B cell (primary cell): ENCODE measurements around the gene RNF166. TPM values are rescaled to one million over a fixed set of nuclear protein-coding genes. Genes with fewer than 3 reads are reported as not detected.
A peak's percentile ranks its signal among the peaks of the same experiment; 100 is the strongest.

ENCODE experiments used
- ATAC-seq: fragments of 200-7000 bp; cut with Tn5 transposase; one replicate; pipeline ENCODE4 v1.10.0; 2021; ENCODE audit warnings: low read depth, mild to moderate bottlenecking, moderate number of reproducible peaks, moderate library complexity
- CTCF ChIA-PET: fragments of 350-600 bp; sonication (Branson Sonifier 250); formaldehyde crosslinking; loops from one replicate; lab custom pipeline; 2021; ENCODE audit warnings: antibody characterized with exemption, inconsistent platforms; lab: Charles Lee
- POLR2A ChIA-PET: fragments of 350-600 bp; sonication (Branson Sonifier 250); formaldehyde crosslinking; loops from one replicate; lab custom pipeline; 2021; ENCODE audit warnings: antibody characterized with exemption; lab: Charles Lee
- DNase-seq: peaks from one replicate; pipeline ENCODE4 v3.0.0; 2013
- H2AFZ ChIP-seq: 2 replicates; pipeline ENCODE4 v1.6.1; 2012; ENCODE audit warnings: mild to moderate bottlenecking, low read depth, low read length; ENCODE audit not compliant: insufficient read depth, poor library complexity, severe bottlenecking
- H3K27ac ChIP-seq, 2 donors: 1 replicate in 1 of 2; 2 replicates in 1 of 2; pipeline ENCODE4 v1.5.1; 2012 to 2013; ENCODE audit warnings: low read length in 2 of 2, mild to moderate bottlenecking in 2 of 2, moderate library complexity in 1 of 2
- H3K27me3 ChIP-seq, 4 experiments: fragments of 200-600 bp in 1 of 4; sonication (generic) in 1 of 4; replicated peaks in 1 of 4; 1 replicate in 2 of 4; 2 replicates in 2 of 4; pipeline versions ENCODE4 v1.6.1 to v1.7.0; 2013 to 2016; ENCODE audit warnings: low read length in 3 of 4, mild to moderate bottlenecking in 2 of 4, mixed read lengths in 1 of 4, moderate library complexity in 1 of 4; ENCODE audit not compliant: insufficient read depth in 4 of 4, control insufficient read depth in 3 of 4; ENCODE audit errors: control extremely low read depth in 1 of 4
- H3K36me3 ChIP-seq, 2 experiments: replicated peaks in 1 of 2; 1 replicate in 1 of 2; 2 replicates in 1 of 2; pipeline versions ENCODE4 v1.6.1 to v1.7.1; 2013; ENCODE audit warnings: low read length in 1 of 2; ENCODE audit not compliant: insufficient read depth in 2 of 2, control insufficient read depth in 1 of 2; ENCODE audit errors: control extremely low read depth in 1 of 2, extremely low read depth in 1 of 2
- H3K4me1 ChIP-seq, 2 donors: fragments of 200-600 bp in 1 of 2; sonication (generic) in 1 of 2; 1 replicate in 1 of 2; 2 replicates in 1 of 2; pipeline versions ENCODE4 v1.5.1 to v1.6.1; 2013 to 2017; ENCODE audit warnings: low read length in 2 of 2; ENCODE audit not compliant: control insufficient read depth in 2 of 2, insufficient read depth in 2 of 2
- H3K4me2 ChIP-seq: replicated peaks from 2 replicates; pipeline ENCODE3; 2012; ENCODE audit warnings: mild to moderate bottlenecking, low read depth, low read length; ENCODE audit not compliant: poor library complexity, severe bottlenecking
- H3K4me3 ChIP-seq, 5 experiments: fragments of 200-600 bp in 1 of 5; sonication (generic) in 1 of 5; 1 replicate in 3 of 5; 2 replicates in 2 of 5; pipeline versions ENCODE4 v1.5.1 to v1.7.0; 2011 to 2016; ENCODE audit warnings: low read length in 4 of 5, mild to moderate bottlenecking in 4 of 5, low read depth in 2 of 5, control low read depth in 1 of 5, moderate library complexity in 1 of 5; ENCODE audit not compliant: insufficient read depth in 1 of 5; ENCODE audit errors: control extremely low read depth in 1 of 5, extremely low read depth in 1 of 5
- H3K79me2 ChIP-seq: fragments of 200-600 bp; sonication (generic); one replicate; pipeline ENCODE4 v1.6.0; 2016; ENCODE audit warnings: low read length; ENCODE audit not compliant: control insufficient read depth, insufficient read depth
- H3K9ac ChIP-seq: fragments of 200-600 bp; sonication (generic); 2 replicates; pipeline ENCODE4 v1.6.1; 2017; ENCODE audit warnings: mild to moderate bottlenecking, low read length, moderate library complexity
- H3K9me3 ChIP-seq, 3 donors: one replicate each; pipeline versions ENCODE4 v1.6.1 to v1.7.1; 2013; ENCODE audit warnings: low read length in 2 of 3; ENCODE audit not compliant: control insufficient read depth in 2 of 3, insufficient read depth in 1 of 3; ENCODE audit errors: control extremely low read depth in 1 of 3
- H4K20me1 ChIP-seq: 2 replicates; pipeline ENCODE4 v1.6.0; 2012; ENCODE audit warnings: mild to moderate bottlenecking, low read length; ENCODE audit not compliant: insufficient read depth, control insufficient read depth, poor library complexity, severe bottlenecking
- H3K27ac Mint-ChIP-seq: one replicate; pipeline ENCODE4 v1.8.0; 2021; ENCODE audit warnings: mixed read lengths
- H3K27me3 Mint-ChIP-seq: one replicate; pipeline ENCODE4 v1.8.0; 2021; ENCODE audit warnings: mixed read lengths
- H3K4me1 Mint-ChIP-seq: one replicate; pipeline ENCODE4 v1.8.0; 2021; ENCODE audit warnings: mixed read lengths
- H3K4me3 Mint-ChIP-seq: one replicate; pipeline ENCODE4 v1.8.0; 2021; ENCODE audit warnings: mixed read lengths
- H3K9me3 Mint-ChIP-seq: one replicate; pipeline ENCODE4 v1.8.0; 2022; ENCODE audit warnings: mixed read lengths; ENCODE audit not compliant: insufficient read depth
- CTCF ChIP-seq: fragments of 200-600 bp; IDR thresholded peaks from one replicate; pipeline ENCODE4 v1.8.0; 2022; ENCODE audit warnings: antibody characterized with exemption, mild to moderate bottlenecking
- EZH2 ChIP-seq: IDR thresholded peaks from 2 replicates; pipeline ENCODE4 v1.6.1; 2012; ENCODE audit warnings: borderline replicate concordance, low read depth, mild to moderate bottlenecking, moderate library complexity, low read length; ENCODE audit not compliant: insufficient read depth, poor library complexity, severe bottlenecking
- WGBS: methylation state at CpG from one replicate; pipeline ENCODE4 v1.1.5; 2013; ENCODE audit warnings: missing lambda C conversion rate; ENCODE audit not compliant: insufficient coverage; 5-methylcytosine and 5-hydroxymethylcytosine counted together
- intact Hi-C: fragments of 100-400 bp; cut with micrococcal nuclease; formaldehyde crosslinking; loops from one replicate; pipeline ENCODE4 v1.10.0; 2022
- polyA plus RNA-seq: library from polyadenylated mRNA; depleted of rRNA; stranded (reverse); fragments of >200 nt; gene quantifications from 2 replicates; pipeline ENCODE4 v1.2.3, GENCODE V29; 2012
- total RNA-seq, 2 donors: library from RNA; stranded (reverse); fragments of 120-200 nt in 1 of 2; gene quantifications; 1 replicate in 1 of 2; 2 replicates in 1 of 2; pipeline versions ENCODE4 v1.2.3 to v1.2.4, GENCODE V29; 2013 to 2022

The RNF166 gene
- total and polyA plus RNA-seq, 2 donors (not counting 1 experiment from before 2014, with no cell fraction given), result 64.1 to 65.0 TPM

- Histone ChIP-seq H3K36me3 (peaks cover 0 to 52% of the 10 kb centered on the region in 2 experiments), H3K27me3 (no peaks in the 10 kb centered on the region), H3K4me1 (peaks cover 42 to 72% of the 10 kb centered on the region in 2 donors), H4K20me1 (peaks cover 23% of the 10 kb centered on the region), H2AFZ (no peak overlapping the region), H3K9me3 (no peaks in the 10 kb centered on the region), H3K9ac (no peak overlapping the region), H3K27ac (peak overlapping the region in 1 of 2 donors; percentile 29), H3K4me2 (peak overlapping the region; percentile 25), H3K79me2 (peaks cover 48% of the 10 kb centered on the region), H3K4me3 (no peak overlapping the region)
- POLR2A ChIA-PET, result interaction anchor here (0.6 kb wide), 1 partner anchor 11 kb away, joined by 6 read pairs; no protein-coding TSS in a partner anchor
- no peaks in the 10 kb centered on the region for H3K9me3 Mint-ChIP-seq
- WGBS, result 66% methylated on average over 25 of the region's 25 CpGs
- peaks cover 57% of the 10 kb centered on the region for H3K4me1 Mint-ChIP-seq
- DNase-seq (peak; percentile 60), ATAC-seq (peak; percentile 7)
- TF ChIP-seq EZH2 (no peak), CTCF (no peak)
- H3K27me3 Mint-ChIP-seq, result no peaks in the 10 kb centered on the region
- H3K27ac Mint-ChIP-seq, result peak overlapping the region; percentile 61
- peak overlapping the region; percentile 29 for H3K4me3 Mint-ChIP-seq
- CTCF ChIA-PET, result no interaction called here
- intact Hi-C loops, result no loop called here
Measured at GRCh38 chr16:88698646-88699045, 7.6 kb downstream of the RNF166 start.

DNA sequence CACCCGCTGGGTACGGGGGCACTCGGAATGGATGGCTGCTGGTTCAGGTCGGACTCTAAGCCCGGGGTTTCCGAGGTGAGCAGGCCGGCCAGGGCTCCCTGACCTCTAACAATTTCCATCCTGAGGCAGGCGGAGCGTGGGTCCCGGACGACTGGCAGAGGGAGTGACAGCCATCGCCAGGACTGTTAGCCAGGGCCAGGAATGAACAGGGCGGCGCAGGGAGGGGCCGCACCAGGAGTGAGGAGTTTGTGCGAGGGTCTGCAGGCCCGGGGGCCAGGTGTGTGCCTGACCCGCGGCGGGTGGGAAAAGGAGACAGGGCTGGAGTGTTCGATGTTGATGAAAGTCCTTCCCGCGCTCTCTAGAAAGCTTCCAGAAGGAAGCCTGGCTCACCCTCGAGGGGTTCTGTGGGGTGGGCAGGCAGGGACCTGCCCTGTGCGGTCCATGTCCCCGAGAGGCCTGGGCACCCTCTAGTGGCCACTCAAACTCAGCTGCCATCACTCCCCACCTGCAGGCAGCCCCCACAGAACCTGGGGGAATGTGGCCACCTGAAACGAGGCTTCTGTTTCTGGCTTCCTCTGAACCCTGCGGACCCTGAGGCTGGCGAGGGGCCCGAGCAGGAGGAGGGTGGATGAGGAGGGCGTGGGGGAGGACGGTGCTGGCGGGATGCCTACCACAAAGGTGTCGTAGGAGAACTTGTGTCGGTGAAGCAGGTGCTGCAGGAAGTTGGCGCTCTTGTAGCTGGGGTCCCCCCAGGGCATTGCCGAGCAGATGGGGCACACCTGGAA, 8.2 kb downstream of the RNF166 start:
- TF ChIP-seq EZH2, result no peak
- TF ChIP-seq CTCF, result no peak
- Histone ChIP-seq H3K9me3 (no peaks in the 10 kb centered on the region), H3K4me3 (no peak overlapping the region), H3K79me2 (peaks cover 49% of the 10 kb centered on the region), H4K20me1 (peaks cover 23% of the 10 kb centered on the region), H3K4me1 (peaks cover 40 to 72% of the 10 kb centered on the region in 2 donors), H3K27ac (peak overlapping the region; percentile 2 to 29), H2AFZ (no peak overlapping the region), H3K36me3 (peaks cover 0 to 52% of the 10 kb centered on the region in 2 experiments), H3K9ac (no peak overlapping the region), H3K4me2 (peak overlapping the region; percentile 25), H3K27me3 (no peaks in the 10 kb centered on the region)
- no peaks in the 10 kb centered on the region for H3K9me3 Mint-ChIP-seq
- no peaks in the 10 kb centered on the region for H3K27me3 Mint-ChIP-seq
- peak overlapping the region; percentile 29 for H3K4me3 Mint-ChIP-seq
- peaks cover 51% of the 10 kb centered on the region for H3K4me1 Mint-ChIP-seq
- intact Hi-C loops, result no loop called here
- ChIA-PET CTCF (no interaction called here), POLR2A (interaction anchor here (0.6 kb wide), 1 partner anchor 10 kb away, joined by 6 read pairs; no protein-coding TSS in a partner anchor)
- no peak for ATAC-seq
- H3K27ac Mint-ChIP-seq, result peak overlapping the region; percentile 61
- no peak for DNase-seq
- WGBS, result 67% methylated on average over 26 of the region's 37 CpGs
